ENCODE results near the gene SMO.
A peak's percentile ranks its signal among the peaks of the same experiment; 100 is the strongest.
"Not testable (repeated sequence)": the region's sequence is repeated elsewhere in the genome, so short reads cannot be mapped to it uniquely, and the experiment has no call there.

Gene SMO

GRCh38 chr7:129169171-129169671, 19.2 kb upstream of the SMO start:
- DNase-seq (ENCODE audit: low read depth) = no peak
- peak overlapping the region; percentile 21 for H3K4me3 ChIP-seq (ENCODE audit: control insufficient read depth, low read depth, low read length)
- TF ChIP-seq CTCF (IDR thresholded peaks at IDR 0.05; ENCODE audit: control insufficient read depth, insufficient read depth, low read depth, low read length, missing control alignments) = no peak

- DNase-seq (ENCODE audit: low read depth) = no peak
- no peak for TF ChIP-seq CTCF (IDR thresholded peaks at IDR 0.05; ENCODE audit: control insufficient read depth, insufficient read depth, low read depth, low read length, missing control alignments)
- H3K4me3 ChIP-seq (ENCODE audit: control insufficient read depth, low read depth, low read length) = peak overlapping the region; percentile 21; the same call in 1 of the 2 replicates
Measured at GRCh38 chr7:129169686-129170440, 18.6 kb upstream of the SMO start.

GRCh38 chr7:129170441-129171021, 17.9 kb upstream of the SMO start:
- no peak for DNase-seq (ENCODE audit: low read depth)
- no peak for TF ChIP-seq CTCF (IDR thresholded peaks at IDR 0.05; ENCODE audit: control insufficient read depth, insufficient read depth, low read depth, low read length, missing control alignments)
- H3K4me3 ChIP-seq (ENCODE audit: control insufficient read depth, low read depth, low read length) = no peak overlapping the region

GRCh38 chr7:129173861-129174260, 14.6 kb upstream of the SMO start:
- not testable (repeated sequence) for DNase-seq (ENCODE audit: low read depth); H3K4me3 ChIP-seq (ENCODE audit: control insufficient read depth, low read depth, low read length)

GRCh38 chr7:129176916-129177710, 11.3 kb upstream of the SMO start:
- TF ChIP-seq CTCF (IDR thresholded peaks at IDR 0.05; ENCODE audit: control insufficient read depth, insufficient read depth, low read depth, low read length, missing control alignments) = no peak
- no peak for DNase-seq (ENCODE audit: low read depth)
- no peak overlapping the region for H3K4me3 ChIP-seq (ENCODE audit: control insufficient read depth, low read depth, low read length)

- no peak for TF ChIP-seq CTCF (IDR thresholded peaks at IDR 0.05; ENCODE audit: control insufficient read depth, insufficient read depth, low read depth, low read length, missing control alignments)
- DNase-seq (ENCODE audit: low read depth) = no peak
- no peak overlapping the region for H3K4me3 ChIP-seq (ENCODE audit: control insufficient read depth, low read depth, low read length)
Measured at GRCh38 chr7:129184981-129185670, 3.3 kb upstream of the SMO start.

Data from AG09309 (cell line).